Testis (tissue), 2 donors: ENCODE results near the gene CACNA1D.

Experiments used
- CTCF ChIP-seq, 3 experiments: fragments of 450-650 bp in 2 of 3; fragments of 200-600 bp in 1 of 3; sonication (generic) in 1 of 3; IDR thresholded peaks; one replicate each; pipeline ENCODE4 v1.5.1; 2016 to 2019; ENCODE audit warnings: antibody characterized with exemption in 3 of 3, mild to moderate bottlenecking in 2 of 3, moderate library complexity in 1 of 3
- POLR2A ChIP-seq: fragments of 450-650 bp; IDR thresholded peaks from one replicate; pipeline ENCODE4 v1.6.1; 2017; ENCODE audit warnings: antibody characterized with exemption, mild to moderate bottlenecking, moderate library complexity

DNA sequence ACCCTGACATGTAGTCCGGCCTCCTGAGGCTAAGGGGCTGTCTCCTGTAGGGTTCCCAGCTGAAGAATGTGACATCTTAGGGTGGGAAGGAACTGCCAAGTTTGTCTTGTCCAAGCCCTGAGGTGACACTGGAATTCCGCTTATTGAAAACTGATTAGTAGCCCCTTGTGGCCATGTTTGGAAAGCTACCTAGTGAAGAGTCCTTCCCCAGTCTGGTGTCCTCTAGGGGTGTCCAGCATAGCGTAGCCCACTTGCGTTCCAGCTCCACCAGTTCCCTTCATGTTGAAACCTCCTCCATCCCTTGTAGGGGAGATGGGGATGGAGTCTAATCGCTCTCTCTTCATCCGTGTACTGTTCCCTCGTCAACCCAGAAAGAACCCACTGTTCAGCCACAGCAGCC, 272.3 kb downstream of the CACNA1D start:
- no peak for TF ChIP-seq CTCF (IDR thresholded peaks at IDR 0.05)
- no peak for TF ChIP-seq POLR2A
